ENCODE data around the gene PGAP1.
"Not testable (repeated sequence)": the region's sequence is repeated elsewhere in the genome, so short reads cannot be mapped to it uniquely, and the experiment has no call there.

The PGAP1 gene

GRCh38 chr2:196951973-196952372 is 25.5 kb upstream of the PGAP1 start:
- in situ Hi-C loops (cut with HindIII; ENCODE audit: low sequenced_read_pairs): no loop called here

GRCh38 chr2:196949116-196949515 is 22.6 kb upstream of the PGAP1 start:
- in situ Hi-C loops (cut with HindIII; ENCODE audit: low sequenced_read_pairs): no loop called here

GRCh38 chr2:196944570-196944969 is 18.1 kb upstream of the PGAP1 start:
- in situ Hi-C loops (cut with HindIII; ENCODE audit: low sequenced_read_pairs): no loop called here

- in situ Hi-C loops (cut with HindIII; ENCODE audit: low sequenced_read_pairs): no loop called here
Observed at GRCh38 chr2:196941398-196942078, 15.0 kb upstream of the PGAP1 start.

DNA sequence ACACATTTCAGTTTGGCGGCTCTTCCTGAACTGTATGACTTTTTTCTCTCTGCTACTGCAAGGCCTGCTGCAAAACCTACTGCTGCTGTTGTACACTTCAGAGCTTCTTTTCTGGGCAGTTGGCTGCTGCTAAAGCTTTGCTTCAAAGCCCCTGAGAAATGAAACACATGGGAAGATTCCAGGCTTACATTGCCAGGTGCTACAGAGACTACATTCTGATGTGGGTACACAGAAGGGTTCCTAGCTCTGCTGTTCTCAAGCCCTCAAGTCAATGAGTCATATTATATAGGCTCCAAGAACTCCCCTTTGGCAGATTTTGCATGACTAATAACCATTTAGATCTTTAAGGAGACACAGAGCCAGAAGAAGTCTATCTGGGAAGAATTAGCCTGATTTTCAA is 12.9 kb upstream of the PGAP1 start:
- in situ Hi-C loops (cut with HindIII; ENCODE audit: low sequenced_read_pairs): no loop called here

- in situ Hi-C loops (cut with HindIII; ENCODE audit: low sequenced_read_pairs): no loop called here
Observed at GRCh38 chr2:196935432-196935831, 8.9 kb upstream of the PGAP1 start.

GRCh38 chr2:196934672-196935071 is 8.2 kb upstream of the PGAP1 start:
- in situ Hi-C loops (cut with HindIII; ENCODE audit: low sequenced_read_pairs): no loop called here

- in situ Hi-C loops (cut with HindIII; ENCODE audit: low sequenced_read_pairs): no loop called here
Observed at GRCh38 chr2:196931555-196931954, 5.0 kb upstream of the PGAP1 start.

- in situ Hi-C loops (cut with HindIII; ENCODE audit: low sequenced_read_pairs): no loop called here
Observed at GRCh38 chr2:196927376-196928225, 1.1 kb upstream of the PGAP1 start.

- in situ Hi-C loops (cut with HindIII; ENCODE audit: low sequenced_read_pairs): no loop called here
Observed at GRCh38 chr2:196925768-196926561, 542 bp downstream of the PGAP1 start.

GRCh38 chr2:196925051-196925767 is 1.3 kb downstream of the PGAP1 start:
- in situ Hi-C loops (cut with HindIII; ENCODE audit: low sequenced_read_pairs): no loop called here

- in situ Hi-C loops (cut with HindIII; ENCODE audit: low sequenced_read_pairs): no loop called here
Observed at GRCh38 chr2:196924051-196924450, 2.5 kb downstream of the PGAP1 start.

GRCh38 chr2:196918927-196919326 is 7.6 kb downstream of the PGAP1 start:
- in situ Hi-C loops (cut with HindIII; ENCODE audit: low sequenced_read_pairs): no loop called here

GRCh38 chr2:196917802-196918201 is 8.7 kb downstream of the PGAP1 start:
- in situ Hi-C loops (cut with HindIII; ENCODE audit: low sequenced_read_pairs): no loop called here

GRCh38 chr2:196915507-196916189 is 10.9 kb downstream of the PGAP1 start:
- in situ Hi-C loops (cut with HindIII; ENCODE audit: low sequenced_read_pairs): no loop called here

- in situ Hi-C loops (cut with HindIII; ENCODE audit: low sequenced_read_pairs): no loop called here
Observed at GRCh38 chr2:196914867-196915460, 11.5 kb downstream of the PGAP1 start.

DNA sequence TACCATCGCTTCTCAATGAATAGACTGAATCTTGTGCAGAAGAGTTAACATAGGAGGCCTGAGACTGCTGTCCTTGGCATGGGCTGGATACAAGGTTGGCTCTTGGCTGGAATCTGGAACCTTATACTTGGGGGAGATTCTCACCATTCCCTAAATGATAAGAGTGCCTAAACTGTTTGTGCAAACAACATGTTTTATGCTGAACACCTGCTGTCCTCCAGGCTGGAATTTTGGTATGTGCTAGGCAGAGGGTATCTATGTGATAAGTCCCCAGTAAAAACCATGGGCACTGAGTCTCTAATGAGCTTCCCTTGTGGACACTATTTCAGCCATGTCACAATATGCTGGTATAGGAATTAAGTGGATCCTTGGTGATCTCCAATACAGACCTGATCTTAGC is 12.8 kb downstream of the PGAP1 start:
- in situ Hi-C loops (cut with HindIII; ENCODE audit: low sequenced_read_pairs): no loop called here

- in situ Hi-C loops (cut with HindIII; ENCODE audit: low sequenced_read_pairs): not testable (repeated sequence)
Observed at GRCh38 chr2:196905365-196905764, 21.1 kb downstream of the PGAP1 start.

- in situ Hi-C loops (cut with HindIII; ENCODE audit: low sequenced_read_pairs): loop anchor here (5.0 kb wide), 1 partner anchor 36 kb away; no protein-coding TSS in a partner anchor
Observed at GRCh38 chr2:196902828-196903227, 23.7 kb downstream of the PGAP1 start.

GRCh38 chr2:196900843-196901242 is 25.7 kb downstream of the PGAP1 start:
- in situ Hi-C loops (cut with HindIII; ENCODE audit: low sequenced_read_pairs): loop anchor here (5.0 kb wide), 1 partner anchor 34 kb away; no protein-coding TSS in a partner anchor

Data from endothelial cell of hepatic sinusoid (primary cell).